Mucosa of descending colon (tissue), 3 donors: ENCODE results near the gene PTCH2. TPM values are rescaled to one million over a fixed set of nuclear protein-coding genes. Genes with fewer than 3 reads are reported as not detected.

Experiments
- ATAC-seq: fragments of 200-7000 bp; cut with Tn5 transposase; one replicate; pipeline ENCODE4 v1.9.1; 2020; ENCODE audit warnings: mild to moderate bottlenecking, moderate library complexity
- DNase-seq, 3 donors: peaks; one replicate each; pipeline ENCODE4 v3.0.0-alpha.2; 2020
- H3K36me3 ChIP-seq: fragments of 200-600 bp; one replicate; pipeline ENCODE4 v1.8.0; 2021; ENCODE audit warnings: low read depth, mild to moderate bottlenecking
- H3K4me1 ChIP-seq: fragments of 200-600 bp; one replicate; pipeline ENCODE4 v1.8.0; 2021; ENCODE audit warnings: low read depth, mild to moderate bottlenecking
- H3K4me3 ChIP-seq: fragments of 200-600 bp; one replicate; pipeline ENCODE4 v1.8.0; 2021; ENCODE audit warnings: mild to moderate bottlenecking
- H3K9me3 ChIP-seq: fragments of 200-600 bp; one replicate; pipeline ENCODE4 v1.8.0; 2021; ENCODE audit warnings: mild to moderate bottlenecking
- CTCF ChIP-seq: fragments of 200-600 bp; IDR thresholded peaks from one replicate; pipeline ENCODE4 v1.8.0; 2022; ENCODE audit warnings: antibody characterized with exemption, mild to moderate bottlenecking
- intact Hi-C, 2 donors: fragments of 100-400 bp; cut with DNase I in 1 of 2; cut with micrococcal nuclease in 1 of 2; formaldehyde crosslinking; loops; one replicate each; pipeline versions ENCODE4 v1.11.0 to v1.11.1; 2022; cut with DNase I, micrococcal nuclease
- total RNA-seq, 3 donors: library from RNA; stranded (reverse); fragmentation: NEBNext Ultra II Directional in 2 of 3; extraction: Animal tissue kit (Norgen Biotek cat#: 25700) in 2 of 3; gene quantifications; one replicate each; pipeline versions ENCODE4 v1.2.1 to v1.2.4, GENCODE V29; 2021 to 2023
- donor health status: DM: no; HTN: no; CAD: no; lungs with moderate emphysema.
- donor health status: DM: no; HTN: no; CAD: no.
- donor health status: DM: no; HTN: yes; CAD: no.

The PTCH2 gene
- total RNA-seq, 3 donors from 2014 or later: 0.39 to 2.7 (median 0.64) TPM

DNA sequence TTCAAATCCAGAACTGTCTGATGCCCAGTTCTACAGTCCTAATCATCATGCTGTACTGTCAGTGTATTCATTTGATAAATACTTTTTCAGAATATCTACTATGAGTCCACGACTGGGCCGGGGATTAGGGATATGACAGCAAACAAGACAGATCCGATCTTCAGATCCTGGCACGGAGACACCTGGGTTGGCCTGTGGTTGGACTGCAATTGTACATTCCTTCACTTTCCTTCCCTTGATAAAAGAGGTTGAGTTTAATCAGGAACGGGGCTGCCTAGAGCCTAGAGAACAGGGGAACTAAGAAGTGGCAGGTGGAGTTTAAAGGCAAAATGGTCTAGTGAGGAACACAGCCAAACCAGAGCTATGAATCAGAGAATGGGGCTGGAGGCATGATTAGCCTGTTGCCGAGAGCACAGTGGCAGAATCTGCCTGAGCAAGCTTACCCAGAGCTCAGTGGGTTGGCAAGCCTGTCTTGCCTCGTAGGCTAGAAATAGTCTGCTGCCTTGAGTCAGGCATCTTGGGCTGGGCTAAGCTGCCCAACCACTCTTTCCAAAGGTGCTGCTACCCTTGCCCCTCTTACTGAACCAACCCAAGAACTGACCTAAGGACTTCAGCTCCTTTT lies 38.1 kb upstream of the PTCH2 start:
- no peaks in the 10 kb centered on the region for H3K4me1 ChIP-seq
- peaks cover 2% of the 10 kb centered on the region for H3K9me3 ChIP-seq
- H3K36me3 ChIP-seq: no peaks in the 10 kb centered on the region
- TF ChIP-seq CTCF: no peak
- ATAC-seq: no peak
- no peak overlapping the region for H3K4me3 ChIP-seq
- intact Hi-C loops: no loop called here
- no peak for DNase-seq

DNA sequence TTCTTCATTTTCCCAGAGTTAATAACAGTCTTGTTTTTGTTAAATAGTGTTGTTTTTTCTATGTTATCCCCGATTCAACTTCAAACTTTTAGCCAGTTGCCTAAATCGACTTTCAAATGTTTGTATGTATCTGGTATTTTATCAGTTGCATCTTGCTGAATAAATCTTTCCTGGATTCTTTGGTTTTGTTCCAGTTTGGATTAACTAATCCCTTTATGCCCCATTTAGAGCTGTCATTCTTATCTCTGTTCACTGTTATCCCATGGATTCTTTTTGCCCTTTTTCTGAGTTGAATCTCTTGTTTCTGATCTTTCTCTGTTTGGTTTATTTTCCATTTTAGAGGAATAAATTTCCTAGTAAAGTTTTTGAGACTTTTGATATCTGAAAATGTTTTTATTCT lies 31.1 kb upstream of the PTCH2 start:
- no peaks in the 10 kb centered on the region for H3K36me3 ChIP-seq

DNA sequence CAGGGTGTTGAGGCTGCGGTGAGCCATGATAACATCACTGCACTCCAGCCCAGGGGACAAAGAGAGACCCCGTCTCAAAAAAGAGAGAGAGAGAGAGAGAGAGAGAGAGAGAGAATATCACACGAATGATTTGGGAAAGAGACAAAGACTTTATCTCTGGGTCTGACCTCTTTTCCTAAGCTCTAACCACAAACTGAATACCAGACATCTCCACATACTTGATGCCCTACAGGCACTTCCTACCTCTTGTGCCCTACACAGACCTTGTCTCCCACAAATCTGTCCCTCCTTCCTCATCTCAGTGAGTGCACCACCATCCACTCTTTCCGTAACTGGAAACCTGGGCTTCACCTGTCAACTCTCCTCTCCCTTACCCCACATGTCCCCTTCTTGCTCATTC lies 27.0 kb upstream of the PTCH2 start:
- intact Hi-C loops: no loop called here
- DNase-seq (no peak), ATAC-seq (no peak)
- Histone ChIP-seq H3K4me1 (no peaks in the 10 kb centered on the region), H3K4me3 (no peak overlapping the region), H3K9me3 (no peaks in the 10 kb centered on the region), H3K36me3 (no peaks in the 10 kb centered on the region)
- TF ChIP-seq CTCF: no peak

More for the DNA sequence above, 31.1 kb upstream of the PTCH2 start:
- intact Hi-C loops: no loop called here
- DNase-seq (no peak), ATAC-seq (no peak)
- no peak overlapping the region for H3K4me3 ChIP-seq
- no peaks in the 10 kb centered on the region for H3K9me3 ChIP-seq
- TF ChIP-seq CTCF: no peak
- H3K4me1 ChIP-seq: no peaks in the 10 kb centered on the region

DNA sequence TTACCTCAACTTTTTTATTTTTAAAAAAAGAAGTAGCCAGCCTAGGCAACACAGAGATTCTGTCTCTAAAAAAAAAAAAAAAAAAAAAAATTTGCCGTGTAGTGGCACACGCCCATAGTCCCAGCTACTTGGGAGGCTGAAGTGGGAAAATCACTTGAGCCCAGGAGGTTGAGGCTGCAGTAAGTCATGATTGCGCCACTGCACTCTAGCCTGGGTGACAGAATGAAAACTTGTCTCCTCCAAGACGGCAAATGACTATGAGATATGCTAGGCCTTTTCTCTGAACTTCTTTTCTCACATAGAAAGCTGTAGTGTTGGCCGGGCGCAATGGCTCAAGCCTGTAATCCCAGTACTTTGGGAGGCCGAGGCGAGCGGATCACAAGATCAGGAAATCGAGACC lies 24.7 kb upstream of the PTCH2 start:
- no peaks in the 10 kb centered on the region for H3K36me3 ChIP-seq
- DNase-seq (no peak), ATAC-seq (no peak)
- H3K9me3 ChIP-seq: no peaks in the 10 kb centered on the region
- no peak for TF ChIP-seq CTCF
- H3K4me3 ChIP-seq: no peak overlapping the region
- intact Hi-C loops: no loop called here
- H3K4me1 ChIP-seq: no peaks in the 10 kb centered on the region

DNA sequence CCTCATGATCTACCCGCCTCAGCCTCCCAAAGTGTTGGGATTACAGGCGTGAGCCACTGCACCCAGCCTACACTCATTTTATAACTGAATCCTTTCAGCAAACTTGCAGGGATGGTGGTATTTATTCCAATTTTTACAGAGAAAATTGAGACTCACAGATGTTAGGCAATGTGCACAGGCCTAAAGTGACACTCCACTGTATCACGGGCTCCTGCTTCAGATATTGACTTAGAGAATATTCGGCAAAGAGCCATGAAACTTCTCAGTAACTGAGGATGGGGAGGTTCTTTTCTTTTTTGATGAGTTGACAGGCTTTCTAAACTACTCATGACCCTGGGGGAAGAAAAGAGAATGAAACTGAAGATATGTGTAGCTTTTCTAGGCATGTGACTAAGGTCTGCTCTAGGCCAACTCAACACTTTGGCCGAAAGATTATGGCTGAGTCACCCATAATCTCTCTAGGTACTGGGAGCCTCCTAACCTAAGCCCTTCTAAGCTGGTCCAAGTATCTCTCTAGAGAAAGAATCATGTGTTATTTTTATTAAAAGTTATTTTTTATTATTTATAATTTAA lies 19.9 kb upstream of the PTCH2 start:
- TF ChIP-seq CTCF: no peak
- Histone ChIP-seq H3K4me1 (no peaks in the 10 kb centered on the region), H3K4me3 (no peak overlapping the region), H3K9me3 (no peaks in the 10 kb centered on the region), H3K36me3 (no peaks in the 10 kb centered on the region)
- ATAC-seq: no peak
- DNase-seq: no peak
- intact Hi-C loops: no loop called here
